Activated CD4-positive, alpha-beta T cell treated with anti-CD3 and anti-CD28 coated beads, Interleukin-2, amount 50 U/mL, for 48 hours (primary cell): ENCODE data around the gene C11orf97.
"Not testable (repeated sequence)": the region's sequence is repeated elsewhere in the genome, so short reads cannot be mapped to it uniquely, and the experiment has no call there.

Experiments
- DNase-seq, 2 experiments: peaks; one replicate each; pipeline ENCODE4 v3.0.0-alpha.2; 2020

C11orf97 gene

DNA sequence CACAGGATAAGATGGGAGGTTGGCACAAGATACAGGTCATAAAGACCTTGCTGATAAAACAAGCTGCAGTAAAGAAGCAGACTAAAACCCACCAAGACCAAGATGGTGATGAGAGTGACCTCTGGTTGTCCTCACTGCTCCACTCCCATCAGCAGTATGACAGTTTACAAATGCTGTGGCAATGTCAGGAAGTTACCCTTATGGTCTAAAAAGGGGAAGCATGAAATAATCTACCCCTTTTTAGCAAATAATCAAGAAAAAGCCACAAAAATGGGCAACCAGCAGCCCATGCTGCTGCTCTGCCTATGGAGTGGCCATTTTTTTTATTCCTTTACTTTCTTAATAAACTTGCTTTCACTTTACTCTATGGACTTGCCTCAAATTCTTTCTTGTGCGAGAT is 46.2 kb downstream of the C11orf97 start:
- no peak for DNase-seq

DNA sequence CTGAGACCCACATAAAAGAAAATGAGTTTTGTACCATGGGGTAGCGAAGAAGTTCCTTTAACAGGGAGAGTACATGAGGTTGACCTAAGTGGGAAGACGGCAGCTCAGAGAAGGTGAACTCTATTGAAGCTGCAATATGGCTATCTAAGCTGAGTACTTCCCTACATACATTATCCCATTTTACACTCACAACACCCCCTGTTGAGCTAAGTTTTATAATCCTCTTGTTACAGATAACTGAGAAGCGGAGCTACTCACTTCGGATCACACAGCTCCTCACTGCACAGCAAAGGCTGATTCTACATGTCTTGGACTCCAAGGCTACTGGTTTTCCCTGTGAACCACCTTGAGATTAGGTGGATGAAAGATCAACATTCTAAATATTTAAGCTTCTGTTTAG is 46.7 kb downstream of the C11orf97 start:
- DNase-seq, result no peak

- no peak for DNase-seq
Measured at GRCh38 chr11:94559361-94559760, 47.1 kb downstream of the C11orf97 start.

DNA sequence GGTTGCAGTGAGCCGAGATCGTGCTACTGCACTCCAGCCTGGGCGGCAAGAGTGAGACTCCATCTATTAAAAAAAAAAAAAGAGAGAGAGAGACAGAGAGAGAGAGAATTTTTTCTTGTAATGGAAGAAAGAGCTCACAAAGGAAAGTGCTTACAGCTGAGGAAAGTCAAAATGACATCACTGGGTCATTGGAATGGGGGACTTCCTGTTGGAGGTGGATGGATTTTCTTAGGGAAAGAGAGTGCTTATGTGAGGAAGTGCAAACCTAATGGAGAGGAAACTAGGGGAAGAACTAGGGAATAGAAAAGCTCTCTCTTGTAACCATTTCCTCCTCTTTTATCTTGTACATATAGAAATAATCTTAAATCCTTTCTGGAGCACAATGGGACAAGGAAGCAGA is 48.6 kb downstream of the C11orf97 start:
- no peak for DNase-seq

DNA sequence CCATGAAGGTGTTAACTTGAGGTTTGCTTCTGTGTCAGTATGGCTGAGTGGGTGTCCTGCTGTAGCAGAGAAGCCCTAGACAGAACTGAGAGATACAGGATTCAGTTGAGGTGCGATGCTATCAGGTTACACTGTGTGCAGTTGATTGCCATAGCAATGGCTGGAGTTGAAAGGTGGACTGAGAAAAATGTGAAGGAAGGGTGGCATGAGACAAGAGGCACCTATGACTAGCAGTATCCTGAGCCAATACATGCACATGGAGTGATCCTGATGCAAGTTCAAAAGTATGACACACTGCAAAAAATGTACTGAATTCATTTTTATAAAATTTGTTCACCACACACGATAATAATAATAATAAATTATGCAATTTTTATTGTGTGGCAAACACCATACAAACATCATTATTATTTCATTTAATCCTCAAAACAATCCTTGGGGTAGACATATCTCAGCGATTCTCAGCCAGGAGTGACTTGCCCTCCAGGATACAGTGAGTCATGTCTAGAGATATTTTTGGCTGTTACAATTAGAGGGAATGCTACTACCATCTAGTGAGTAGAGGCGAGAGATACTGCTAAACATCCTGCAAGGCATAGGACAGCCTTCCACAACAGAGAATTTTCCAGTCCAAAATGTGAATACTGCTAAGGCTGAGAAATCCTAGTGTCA is 51.1 kb downstream of the C11orf97 start:
- no peak for DNase-seq

DNA sequence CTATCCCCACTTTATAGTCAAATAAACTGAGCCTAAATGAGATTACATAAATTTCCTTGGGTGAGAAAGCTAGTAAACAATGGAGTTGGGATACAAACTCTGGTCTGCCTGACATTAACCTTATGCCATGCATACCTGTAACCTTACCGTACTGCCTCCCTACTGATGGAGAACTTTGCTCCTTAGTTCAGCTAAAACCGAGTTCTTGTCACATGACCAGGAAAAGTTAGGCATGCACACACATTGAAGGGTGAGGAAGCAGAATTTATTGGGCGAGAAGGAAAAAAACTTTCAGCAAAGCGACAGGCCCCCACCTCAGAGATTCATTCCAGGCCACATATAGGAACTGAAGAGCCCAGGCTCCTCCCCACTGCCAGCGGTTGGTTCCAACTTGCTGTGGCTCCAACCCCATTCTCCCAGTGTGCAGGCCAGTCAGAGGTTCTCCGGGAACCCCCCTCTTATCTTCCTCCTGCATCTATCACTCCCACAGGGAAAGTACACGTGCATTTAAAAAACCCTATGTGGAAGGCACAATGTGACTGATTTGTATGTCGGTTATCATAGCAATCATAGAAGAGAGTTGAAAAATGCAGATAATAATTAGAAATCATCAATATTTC is 51.7 kb downstream of the C11orf97 start:
- no peak for DNase-seq

GRCh38 chr11:94567181-94567670 is 55.0 kb downstream of the C11orf97 start, which contains the start of gene PIWIL4:
Gene PIWIL4, plus strand, starts transcription at chr11:94567368. Its CDS starts 151 bp downstream, at chr11:94567519.
- no peak for DNase-seq

GRCh38 chr11:94568200-94568599 is 55.9 kb downstream of the C11orf97 start:
- no peak for DNase-seq

DNA sequence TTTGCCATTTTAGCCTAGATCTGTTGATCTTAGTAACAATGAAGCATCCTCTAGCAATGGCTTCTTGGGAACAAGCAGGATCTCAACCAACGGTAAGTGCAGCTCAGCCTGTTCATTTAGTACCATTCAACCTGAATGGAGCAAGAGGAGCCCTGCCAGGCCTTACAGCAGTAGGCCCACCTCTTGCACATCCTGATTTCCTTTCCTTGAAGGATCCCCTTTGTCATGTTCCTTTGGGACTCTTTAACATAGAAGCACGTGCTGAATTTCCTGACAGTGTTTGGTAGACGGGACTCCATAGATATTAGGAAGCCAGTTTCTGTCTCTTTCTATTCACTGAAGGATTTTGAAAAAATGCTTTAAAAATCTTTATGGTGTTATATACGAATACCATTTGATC is 56.5 kb downstream of the C11orf97 start:
- DNase-seq, result no peak

DNA sequence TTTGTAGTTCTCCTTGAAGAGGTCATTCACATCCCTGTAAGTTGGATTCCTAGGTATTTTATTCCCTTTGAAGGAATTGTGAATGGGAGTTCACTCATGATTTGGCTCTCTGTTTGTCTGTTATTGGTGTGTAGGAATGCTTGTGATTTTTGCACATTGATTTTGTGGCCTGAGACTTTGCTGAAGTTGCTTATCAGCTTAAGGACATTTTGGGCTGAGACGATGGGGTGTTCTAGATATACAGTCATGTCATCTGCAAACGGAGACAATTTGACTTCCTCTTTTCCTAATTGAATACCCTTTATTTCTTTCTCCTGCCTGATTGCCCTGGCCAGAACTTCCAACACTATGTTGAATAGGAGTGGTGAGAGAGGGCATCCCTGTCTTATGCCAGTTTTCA is 60.7 kb downstream of the C11orf97 start:
- not testable (repeated sequence) for DNase-seq

DNA sequence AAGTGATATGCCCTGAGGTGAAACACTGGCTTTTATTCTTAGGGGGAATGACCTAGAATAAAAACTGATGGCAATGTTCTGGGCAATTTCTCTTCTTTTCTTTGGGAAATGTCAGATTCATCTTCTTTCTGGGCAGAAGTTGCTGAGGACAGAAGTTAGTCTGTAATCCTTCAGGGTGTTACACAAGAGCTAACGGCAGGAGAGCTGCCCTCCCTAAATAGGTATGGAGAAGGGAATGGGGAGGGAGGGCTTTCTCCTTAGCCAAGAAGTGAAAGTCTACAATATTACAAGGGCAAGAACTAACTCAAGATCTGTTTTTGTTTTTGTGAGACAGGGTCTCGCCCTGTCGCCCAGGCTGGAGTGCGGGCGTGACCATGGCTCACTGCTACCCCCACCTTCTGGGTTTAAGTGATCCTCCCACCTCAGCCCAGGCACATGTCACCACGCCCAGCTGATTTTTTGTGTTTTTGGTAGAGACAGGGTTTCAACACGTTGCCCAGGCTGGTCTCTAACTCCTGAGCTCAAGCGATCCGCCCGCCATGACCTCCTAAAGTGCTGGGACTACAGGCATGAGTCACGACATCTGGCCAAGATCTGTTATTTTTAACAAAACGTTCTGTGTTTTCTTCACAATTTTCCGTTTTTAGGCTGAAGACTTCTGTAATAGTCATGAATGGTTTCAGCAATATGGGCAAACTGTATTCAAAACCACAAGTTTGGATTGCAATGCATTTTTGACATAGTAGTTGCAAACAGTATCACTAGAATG is 62.1 kb downstream of the C11orf97 start:
- no peak for DNase-seq

DNA sequence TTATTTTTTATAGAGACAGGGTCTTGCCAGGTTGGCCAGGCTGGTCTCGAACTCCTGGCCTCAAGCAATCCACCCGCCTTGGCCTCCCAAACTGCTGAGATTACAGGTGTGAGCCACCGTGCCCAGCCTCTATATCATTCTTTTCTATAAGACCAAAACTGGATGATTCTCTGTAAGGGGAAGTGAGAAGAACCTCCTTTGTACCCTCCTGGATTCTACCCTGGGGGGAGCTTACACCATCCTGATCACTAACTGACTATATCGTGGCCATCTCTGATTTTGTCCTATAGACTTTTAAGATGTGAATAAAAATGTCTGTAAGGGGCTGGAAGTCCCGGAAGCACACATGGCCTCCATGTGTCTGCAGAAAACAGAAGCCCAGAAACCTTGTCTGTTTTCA is 64.0 kb downstream of the C11orf97 start:
- no peak for DNase-seq

DNA sequence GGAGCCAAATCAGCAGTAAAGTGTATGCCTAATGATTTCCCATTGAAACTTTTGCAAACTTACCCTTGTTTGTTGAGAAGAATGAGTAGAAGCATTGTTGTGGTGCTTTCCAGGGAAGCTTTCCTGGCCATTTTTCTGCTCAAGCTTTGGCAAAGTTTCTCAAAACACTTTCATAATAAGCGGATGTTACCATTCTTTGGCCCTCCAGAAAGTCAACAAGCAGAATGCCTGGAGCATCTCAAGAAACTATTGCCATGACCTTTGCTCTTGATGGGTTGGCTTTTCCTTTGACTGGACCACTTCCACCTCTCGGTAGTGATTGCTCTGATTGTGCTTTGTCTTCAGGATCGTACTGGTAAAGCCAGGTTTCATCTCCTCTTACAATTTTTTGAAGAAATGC is 65.6 kb downstream of the C11orf97 start:
- no peak for DNase-seq
